ENCODE data around the gene MINDY4B.

- no peak for TF ChIP-seq REST (IDR thresholded peaks at IDR 0.05; ENCODE audit: insufficient replicate concordance, low read depth)
- TF ChIP-seq CTCF (IDR thresholded peaks at IDR 0.05; ENCODE audit: insufficient read depth, low read length) = no peak
- no peak for TF ChIP-seq POLR2AphosphoS5 (IDR thresholded peaks at IDR 0.05; ENCODE audit: low read depth)
- no peak for TF ChIP-seq GABPA (IDR thresholded peaks at IDR 0.05; ENCODE audit: low read depth)
- no peak for TF ChIP-seq SPI1 (IDR thresholded peaks at IDR 0.05; ENCODE audit: borderline replicate concordance, low read depth)
These were observed 2.3 kb downstream of the MINDY4B start for GRCh38 chr3:150902988-150903387.
